HG03045 (cell line): ENCODE measurements around the gene MINK1.

Experiments used
- ATAC-seq: cut with Tn5 transposase; IDR thresholded peaks from one replicate; pipeline ENCODE4 v1.9.1; 2021; ENCODE audit warnings: mild to moderate bottlenecking, moderate library complexity; ENCODE audit not compliant: unreplicated experiment

Gene MINK1

DNA sequence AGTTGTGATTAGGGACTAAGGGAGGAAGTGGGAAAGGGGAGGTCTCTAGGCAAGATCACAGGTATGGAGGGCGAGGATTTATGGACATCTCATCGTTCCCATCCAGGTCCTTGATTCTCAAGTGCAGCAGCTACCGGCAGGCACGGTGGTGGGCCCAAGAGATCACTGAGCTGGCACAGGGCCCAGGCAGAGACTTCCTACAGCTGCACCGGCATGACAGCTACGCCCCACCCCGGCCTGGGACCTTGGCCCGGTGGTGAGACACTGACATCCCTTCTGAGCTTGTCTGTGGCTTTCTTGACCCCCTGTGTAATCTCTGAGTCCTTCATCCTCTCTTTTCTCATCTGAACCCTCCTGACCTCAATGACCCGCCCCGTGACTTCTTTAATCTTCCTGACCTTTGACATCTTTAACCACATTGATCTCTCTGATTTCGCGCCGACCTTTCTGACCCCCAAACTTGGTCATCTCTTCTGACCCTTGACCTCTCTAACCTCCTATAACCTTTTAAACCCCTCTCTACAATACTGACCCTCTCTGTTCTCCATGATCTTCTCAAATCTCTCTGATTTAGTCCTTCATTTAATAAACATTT is 22.3 kb upstream of the MINK1 start:
- ATAC-seq = no peak

- ATAC-seq = no peak
Observed at GRCh38 chr17:4811471-4811870, 21.7 kb upstream of the MINK1 start.

GRCh38 chr17:4812690-4813089 is 20.4 kb upstream of the MINK1 start:
- no peak for ATAC-seq

DNA sequence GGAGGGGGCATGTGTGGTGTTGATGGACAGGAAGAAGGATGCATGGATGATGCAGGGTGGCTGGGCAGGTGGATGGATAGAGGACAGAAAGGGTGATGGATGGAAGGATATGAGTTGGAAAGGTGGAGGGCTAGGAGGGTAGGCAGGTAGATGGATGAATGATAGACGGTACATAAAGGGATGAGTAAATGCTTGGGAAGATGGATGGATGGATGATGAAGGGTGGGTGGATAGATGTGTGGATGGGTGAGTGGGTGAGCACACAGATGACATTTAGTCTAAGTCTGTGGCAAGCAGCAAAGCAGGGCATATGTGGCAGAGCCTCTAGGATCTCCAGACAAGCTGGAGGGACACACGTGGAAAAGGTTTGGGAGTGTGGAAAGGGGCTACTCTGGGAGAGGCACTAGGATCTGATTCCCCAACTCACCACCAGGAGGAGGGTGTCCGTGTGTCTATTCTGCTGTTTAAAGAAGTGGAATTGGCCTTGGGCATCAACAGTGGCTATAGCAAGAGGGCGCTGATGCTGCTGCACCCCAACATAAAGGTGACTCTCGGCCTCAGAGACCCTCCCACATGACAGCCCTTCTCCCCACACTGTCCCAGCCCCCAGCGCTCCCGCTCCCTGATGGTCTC is 18.0 kb upstream of the MINK1 start:
- ATAC-seq = no peak

- ATAC-seq = no peak
Observed at GRCh38 chr17:4816826-4817225, 16.3 kb upstream of the MINK1 start.

DNA sequence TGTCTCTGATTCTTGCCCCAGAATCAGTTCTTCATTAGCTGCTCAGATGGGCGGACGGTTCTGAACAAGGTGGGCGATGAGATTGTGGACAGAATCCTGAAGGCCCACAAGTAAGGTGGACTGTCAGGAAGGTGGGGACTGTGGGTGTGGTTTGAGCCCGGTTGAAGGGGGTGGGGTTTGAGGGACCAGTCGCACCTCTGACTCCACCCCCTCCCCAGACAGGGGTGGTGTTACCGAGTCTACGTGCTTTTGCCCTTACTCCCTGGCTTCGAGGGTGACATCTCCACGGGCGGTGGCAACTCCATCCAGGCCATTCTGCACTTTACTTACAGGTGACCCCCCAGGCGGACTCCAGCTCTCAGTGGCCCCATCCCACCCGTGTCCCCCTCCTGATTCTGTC is 14.9 kb upstream of the MINK1 start:
- ATAC-seq = no peak

DNA sequence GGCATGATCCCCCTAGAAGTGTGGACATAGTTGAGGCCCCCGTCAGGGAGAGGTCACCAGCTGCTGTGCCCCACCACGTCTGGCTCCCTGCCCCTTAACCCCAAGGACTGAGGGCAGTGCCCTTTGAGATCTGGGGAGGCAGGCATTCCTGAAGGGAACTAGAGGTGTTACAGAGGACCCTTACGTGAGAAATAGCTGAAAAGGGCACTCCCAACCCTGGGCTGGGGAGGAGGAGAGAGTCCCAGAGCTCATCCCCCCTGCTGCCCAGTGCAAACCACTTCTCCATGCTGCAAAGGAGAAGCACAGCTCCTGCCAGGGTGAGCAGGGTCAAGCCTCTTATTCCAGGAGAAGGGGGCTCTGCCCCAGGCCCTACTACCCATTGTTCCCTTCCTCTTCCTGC is 10.3 kb upstream of the MINK1 start:
- ATAC-seq = no peak

- no peak for ATAC-seq
Observed at GRCh38 chr17:4823373-4824089, 9.6 kb upstream of the MINK1 start.

DNA sequence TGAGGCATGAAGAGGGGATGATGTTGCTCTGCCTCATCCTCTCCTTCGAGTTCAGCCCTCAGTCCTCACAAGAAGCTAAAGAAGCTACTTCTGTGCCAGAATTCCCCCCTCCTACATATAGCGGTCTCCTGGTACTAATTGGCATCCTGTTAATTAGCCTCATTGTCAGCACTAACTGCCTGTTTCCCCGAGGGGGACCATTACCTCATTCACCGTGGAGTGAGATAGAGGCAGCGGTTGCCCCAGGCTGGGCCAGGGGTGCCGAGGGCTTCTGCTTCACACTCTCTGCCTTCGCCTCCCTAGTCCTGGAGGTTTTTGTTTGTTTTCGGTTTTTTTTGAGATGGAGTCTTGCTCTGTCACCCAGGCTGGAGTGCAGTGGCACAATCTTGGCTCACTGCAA is 5.7 kb upstream of the MINK1 start:
- ATAC-seq = no peak

DNA sequence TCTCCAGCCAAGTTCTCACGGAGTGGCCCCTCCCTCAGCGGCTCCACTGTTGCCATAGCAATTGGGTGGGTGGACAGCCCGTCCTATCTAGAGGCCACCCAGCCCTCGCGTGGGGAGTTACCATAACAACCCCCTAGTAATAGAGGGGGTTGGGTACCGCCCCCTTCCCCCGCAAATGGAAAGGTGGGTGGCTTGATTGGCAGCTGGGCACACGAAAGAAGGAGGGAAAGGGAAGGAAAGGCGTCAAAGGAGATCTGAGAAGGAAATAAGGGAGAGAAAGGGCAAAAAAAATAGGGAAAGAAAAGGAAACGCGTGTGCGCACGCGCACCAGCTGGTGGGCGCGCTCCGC is 337 bp upstream of the MINK1 start:
- peak; percentile 7 for ATAC-seq

DNA sequence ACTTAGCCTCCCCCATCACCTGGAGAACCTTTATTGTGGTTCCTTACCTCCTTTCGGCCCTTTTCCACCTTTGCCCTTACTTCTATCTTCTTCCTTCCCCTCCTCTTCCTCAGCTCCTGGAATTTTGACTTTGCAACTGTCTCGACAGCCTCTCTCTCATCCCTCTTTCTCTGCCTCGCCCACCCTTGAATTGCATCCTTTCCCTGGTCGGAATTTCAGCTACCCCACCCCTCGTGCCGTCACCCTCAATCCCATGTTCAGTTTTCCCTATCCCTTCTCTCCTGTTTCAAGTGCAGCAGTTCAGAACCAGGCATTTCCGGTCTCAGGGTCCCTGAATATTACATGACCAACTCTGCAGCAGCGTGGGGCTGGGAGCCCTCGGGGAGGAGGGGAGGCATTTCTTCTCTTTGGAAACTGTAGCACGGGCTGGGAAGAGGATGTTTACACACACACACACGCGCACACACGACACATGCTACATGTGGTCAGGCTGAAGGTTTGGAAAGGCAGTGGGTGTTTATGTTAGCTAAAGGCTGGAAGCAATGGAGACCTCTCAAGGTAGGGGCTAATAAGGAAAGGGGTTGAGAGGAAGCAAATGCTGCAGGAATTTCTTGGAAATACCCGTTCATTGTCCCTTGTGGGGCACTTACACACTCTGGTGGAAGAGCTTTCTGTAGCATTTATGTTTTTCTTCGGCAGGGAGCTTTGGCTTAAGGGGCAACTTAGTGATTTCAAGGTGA is 971 bp downstream of the MINK1 start:
- ATAC-seq = no peak

DNA sequence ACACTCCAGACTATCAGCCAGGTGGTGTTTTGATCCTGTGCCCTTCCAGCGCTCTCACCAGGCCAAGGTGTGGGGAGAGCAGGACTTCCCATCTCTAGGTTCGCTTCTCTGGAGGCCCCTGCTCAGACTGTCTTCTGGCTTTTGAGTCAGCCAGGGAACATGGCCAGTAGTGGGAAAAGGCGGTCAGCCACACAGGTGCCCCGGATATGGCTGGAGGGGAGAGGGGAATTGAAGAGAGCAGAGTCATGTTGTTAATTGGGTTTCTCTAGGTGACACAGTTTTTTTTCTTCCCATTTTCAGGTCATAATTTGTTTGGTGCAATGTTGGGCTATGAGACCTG is 1.5 kb downstream of the MINK1 start:
- no peak for ATAC-seq

- no peak for ATAC-seq
Observed at GRCh38 chr17:4836221-4836620, 3.1 kb downstream of the MINK1 start.

DNA sequence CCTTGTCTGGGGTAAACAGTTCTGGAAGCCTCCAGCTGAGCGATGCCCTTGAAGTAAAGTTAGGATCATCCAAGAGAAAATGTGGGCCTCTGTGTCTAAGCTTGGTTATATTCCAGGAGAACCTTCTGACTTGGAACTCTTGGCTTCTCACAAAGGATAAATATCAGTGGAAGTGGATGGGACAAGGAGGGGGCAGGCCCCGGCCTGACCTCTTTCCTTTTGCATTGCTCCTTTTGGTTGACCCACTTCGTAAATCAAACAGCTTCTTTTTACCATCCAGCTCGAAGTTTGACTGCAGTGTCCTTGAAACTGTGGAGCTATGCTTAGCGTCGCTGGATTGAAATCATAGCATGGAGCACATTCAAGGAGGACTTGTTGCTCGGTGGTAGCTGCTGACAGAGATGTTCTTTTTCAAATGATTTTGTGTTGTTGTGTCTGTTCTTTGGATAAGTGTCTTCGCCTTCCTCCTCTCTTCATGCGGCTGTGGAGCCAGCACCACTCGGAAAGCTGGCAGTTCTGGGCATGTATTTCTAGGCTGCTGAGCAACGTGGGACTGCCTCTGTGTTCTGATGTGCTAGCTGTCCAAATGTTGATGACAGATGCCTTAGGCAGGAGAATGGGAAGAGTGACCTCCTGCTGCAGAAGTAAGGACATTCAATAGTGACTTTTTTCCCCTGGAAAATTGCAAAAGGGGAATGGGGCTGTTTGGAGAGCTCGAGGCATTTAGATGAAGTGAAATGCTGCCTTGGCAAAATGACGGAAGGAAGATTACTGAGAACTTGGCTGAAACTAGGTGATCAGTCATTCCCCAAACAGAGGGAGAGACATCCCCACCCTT is 4.5 kb downstream of the MINK1 start:
- no peak for ATAC-seq

DNA sequence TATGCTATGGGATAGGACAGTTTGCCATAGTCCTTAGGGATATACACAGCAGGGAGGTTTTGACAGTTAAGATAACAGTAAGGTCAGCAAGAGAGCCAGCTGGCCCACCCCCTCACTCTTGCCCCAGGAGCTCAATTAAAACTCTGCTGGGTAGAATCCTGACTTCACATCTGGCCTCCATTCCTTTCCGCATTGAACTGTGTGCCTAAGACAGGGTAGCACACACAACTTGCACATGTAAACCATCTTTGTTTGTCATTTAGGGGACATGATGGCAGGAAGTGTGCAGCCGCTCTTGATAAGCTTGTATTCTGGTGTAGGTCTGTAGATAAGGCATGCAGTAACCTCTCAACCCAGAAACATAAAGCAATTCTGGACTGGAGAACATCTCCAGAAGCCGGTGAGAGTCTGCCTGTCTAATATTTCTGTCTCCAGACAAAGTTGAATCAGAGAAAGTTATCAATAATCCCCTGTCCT is 5.2 kb downstream of the MINK1 start:
- no peak for ATAC-seq

DNA sequence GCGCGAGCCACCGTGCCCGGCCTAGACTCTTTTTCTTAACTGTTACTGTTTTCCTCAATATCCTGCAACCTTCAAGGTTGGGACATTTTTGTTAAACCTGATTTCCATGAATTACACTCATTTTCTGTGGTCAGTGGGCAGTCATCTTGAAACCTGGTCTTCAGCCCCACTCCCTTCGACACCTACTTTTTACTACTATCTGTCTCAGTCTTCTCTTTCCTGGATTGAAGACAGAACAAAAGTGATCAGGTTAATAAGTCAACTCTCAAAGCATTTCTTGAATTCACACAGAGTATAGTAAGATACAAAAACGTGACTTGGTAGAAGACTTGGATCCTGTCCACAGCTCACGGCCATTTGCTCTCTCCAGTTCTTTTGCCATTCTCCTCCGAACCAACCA is 6.1 kb downstream of the MINK1 start:
- no peak for ATAC-seq

- ATAC-seq = no peak
Observed at GRCh38 chr17:4839965-4840892, 7.1 kb downstream of the MINK1 start.

- no peak for ATAC-seq
Observed at GRCh38 chr17:4840893-4841242, 7.7 kb downstream of the MINK1 start.

- ATAC-seq = no peak
Observed at GRCh38 chr17:4842376-4842775, 9.2 kb downstream of the MINK1 start.
